ENCODE results near the gene DOCK2.
"Not testable (repeated sequence)": the region's sequence is repeated elsewhere in the genome, so short reads cannot be mapped to it uniquely, and the experiment has no call there.

The DOCK2 gene

DNA sequence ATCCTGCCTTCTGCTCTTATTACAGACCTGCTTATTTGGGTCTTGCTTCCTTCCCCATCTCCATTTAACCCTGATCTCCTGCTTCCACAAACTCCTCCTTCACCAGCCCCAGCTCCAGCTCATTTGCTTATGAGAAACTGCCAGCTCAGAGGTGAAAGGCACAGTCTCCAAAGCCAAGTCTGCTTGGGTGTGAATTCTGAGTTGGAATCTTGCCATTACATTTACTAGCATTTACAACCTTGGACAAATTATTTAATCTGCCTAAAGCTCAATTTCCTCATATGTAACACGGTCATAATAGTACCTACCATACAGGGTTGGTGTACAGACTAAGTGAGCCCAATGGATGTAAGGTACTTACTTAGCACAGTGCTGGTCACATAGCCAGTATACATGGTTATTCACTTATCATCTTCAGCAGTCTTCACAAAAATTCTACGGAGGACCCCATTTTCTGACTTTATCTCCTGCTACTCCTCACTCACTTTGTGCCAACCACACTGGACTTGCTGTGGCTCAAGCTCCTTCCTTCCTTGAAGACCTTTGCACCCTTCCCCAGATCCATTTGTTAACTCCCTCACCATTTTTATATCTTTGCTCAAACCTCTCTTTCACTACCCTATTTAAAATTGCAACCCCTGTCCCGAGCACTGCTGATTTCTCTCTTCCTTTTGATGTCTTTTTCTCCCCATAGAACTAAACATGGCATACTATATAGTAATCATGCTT, 86.2 kb downstream of the DOCK2 start:
- DNase-seq = no peak

DNA sequence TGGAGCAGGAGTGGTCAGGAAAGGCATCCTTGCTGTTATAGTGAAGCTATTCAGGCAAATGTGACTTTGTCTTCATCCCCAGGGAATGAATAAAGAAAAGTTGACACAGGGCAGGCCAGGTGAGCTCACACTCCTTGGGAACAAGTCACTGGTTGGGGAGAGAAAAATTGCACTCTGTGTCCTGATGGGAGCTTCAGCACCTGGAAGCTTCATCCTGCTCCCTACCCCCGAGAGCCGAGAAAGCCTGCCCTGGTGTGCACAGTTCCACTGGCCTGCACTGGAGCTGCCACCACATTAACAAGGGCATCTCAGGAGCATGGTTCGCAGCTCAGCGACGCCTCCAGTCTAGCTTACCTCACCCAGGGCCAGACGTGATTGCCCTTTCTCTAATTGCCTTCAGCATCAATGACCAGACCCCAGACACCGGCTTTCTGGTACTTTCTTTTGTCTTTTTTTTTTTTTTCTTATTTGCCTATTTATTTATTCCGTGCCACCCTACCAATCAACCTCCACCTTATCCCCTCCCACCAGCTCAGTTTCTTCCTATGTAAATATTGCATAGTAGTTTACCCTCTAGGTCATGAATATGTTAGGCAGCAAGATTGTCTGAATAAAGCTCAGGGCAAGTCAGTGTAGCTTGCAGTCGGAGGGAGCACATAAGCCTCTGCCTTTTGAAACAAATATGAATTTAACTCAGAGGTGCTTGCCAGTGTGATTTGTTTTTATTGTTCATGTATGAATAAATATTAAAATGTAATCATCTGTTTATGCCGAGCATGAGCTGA, 87.4 kb downstream of the DOCK2 start:
- DNase-seq = no peak

DNA sequence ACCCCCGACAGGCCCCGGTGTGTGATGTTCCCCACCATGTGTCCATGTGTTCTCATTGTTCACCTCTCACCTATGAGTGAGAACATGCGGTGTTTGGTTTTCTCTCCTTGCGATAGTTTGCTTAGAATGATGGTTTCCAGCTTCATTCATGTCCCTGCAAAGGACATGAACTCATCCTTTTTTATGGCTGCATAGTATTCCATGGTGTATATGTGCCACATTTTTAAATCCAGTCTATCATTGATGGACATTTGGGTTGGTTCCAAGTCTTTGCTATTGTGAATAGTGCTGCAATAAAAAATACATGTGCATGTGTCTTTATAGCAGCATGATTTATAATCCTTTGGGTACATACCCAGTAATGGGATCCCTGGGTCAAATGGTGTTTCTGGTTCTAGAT, 88.6 kb downstream of the DOCK2 start:
- not testable (repeated sequence) for DNase-seq

DNA sequence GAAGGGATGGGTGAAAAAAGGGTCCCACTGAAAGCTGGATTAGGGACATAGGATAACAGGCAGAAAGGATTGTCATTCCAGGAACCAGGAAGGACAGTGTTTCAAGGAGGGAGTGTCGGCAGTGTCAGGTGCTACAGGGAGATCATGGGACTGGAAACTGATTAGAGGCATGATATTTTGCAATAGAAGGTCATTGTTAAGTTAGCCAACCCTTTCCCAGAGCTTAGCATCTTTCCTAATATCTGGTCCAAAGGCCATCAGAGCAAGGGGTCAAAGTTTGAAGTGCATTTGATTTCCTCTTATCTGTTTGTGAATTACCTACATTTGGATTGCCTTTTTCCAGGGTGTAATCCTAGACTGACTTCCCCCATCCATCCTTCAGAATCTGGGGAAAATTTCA, 91.3 kb downstream of the DOCK2 start:
- DNase-seq = no peak

DNA sequence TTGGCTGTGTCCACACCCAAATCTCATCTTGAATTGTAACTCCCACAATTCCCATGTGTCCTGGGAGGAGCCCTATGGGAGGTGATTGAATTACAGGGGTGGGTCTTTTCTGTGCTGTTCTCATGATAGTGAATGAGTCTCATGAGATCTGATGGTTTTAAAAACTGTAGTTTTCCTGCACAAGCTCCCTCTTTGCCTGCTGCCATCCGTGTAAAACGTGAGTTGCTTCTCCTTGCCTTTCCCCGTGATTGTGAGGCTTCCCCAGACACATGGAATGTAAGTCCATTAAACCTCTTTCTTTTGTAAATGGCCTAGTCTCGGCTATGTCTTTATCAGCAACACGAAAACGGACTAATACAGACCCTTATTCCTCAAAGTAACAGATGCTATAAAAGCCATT, 94.1 kb downstream of the DOCK2 start:
- no peak for DNase-seq

DNA sequence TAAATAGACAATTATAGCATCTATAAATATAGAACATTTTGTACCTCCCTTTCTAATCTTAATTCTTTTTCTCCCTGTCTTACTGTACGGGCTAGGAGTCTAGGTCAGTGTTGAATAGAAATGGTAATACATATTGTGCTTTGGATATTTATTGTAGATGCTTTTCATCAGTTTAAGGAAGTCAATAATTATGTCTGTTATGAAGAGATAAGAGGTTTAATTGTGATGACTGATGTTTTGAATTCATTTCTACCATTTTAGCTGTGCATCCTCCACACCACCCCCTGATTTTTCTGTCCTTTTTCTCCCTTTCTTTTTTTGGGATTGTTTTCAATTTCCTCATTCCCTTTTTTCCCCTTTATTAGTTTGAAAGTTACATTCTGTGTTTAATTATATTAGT, 95.8 kb downstream of the DOCK2 start:
- DNase-seq = no peak

DNA sequence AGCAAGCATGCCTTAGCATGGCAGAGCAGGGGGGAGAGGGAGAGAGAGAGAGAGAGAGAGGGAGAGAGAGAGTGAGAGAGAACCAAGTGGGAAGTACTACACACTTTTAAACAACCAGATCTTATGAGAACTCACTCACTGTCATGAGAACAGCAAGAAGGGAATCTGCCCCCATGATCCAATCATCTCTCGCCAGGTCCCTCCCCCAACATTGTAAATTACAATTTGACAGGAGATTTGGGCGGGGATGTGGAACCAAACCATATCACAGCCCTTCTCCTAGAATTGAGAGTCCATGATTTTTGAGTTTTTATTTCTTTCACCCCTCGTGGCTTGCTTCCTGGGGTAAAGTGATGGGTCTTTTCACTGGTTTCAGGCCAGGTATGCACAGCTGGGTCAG, 98.8 kb downstream of the DOCK2 start:
- DNase-seq = no peak

DNA sequence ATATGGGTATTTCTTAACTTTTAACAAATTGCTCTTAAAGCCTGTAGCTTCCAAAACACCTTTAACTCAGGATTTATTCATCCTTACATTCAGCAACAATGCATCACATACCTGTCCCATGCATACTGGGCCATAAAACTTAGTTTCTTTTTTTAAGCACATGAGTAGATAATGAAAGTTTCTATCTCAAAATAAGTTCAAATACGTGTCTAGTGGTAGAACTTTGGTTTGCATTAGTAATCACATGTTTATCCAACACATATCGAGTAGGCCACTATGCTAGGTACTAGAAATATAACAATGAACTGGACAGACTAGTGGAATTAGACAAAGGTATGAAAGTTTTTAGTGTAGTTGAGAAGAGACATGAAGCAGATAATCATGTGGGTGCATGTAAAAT, 99.6 kb downstream of the DOCK2 start:
- no peak for DNase-seq

DNA sequence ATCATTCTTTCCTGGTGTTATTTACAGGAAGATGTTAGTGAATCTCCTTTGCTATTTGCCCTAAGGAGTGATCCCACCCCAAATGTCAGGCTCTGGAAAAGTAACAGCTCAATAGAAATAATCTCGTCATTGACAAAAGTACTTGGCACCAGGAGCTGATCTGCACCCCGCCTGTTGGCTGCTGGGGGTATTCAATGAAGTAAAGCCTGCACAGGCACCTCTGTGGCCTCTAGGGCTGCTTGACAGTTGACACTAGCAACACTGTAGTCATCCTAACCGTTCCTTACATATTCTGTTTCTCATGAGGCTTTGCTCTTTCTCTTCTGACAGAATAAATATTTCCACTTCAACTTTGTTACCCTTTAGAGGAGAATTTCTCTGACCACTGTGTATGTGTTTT, 103.4 kb downstream of the DOCK2 start:
- no peak for DNase-seq

DNA sequence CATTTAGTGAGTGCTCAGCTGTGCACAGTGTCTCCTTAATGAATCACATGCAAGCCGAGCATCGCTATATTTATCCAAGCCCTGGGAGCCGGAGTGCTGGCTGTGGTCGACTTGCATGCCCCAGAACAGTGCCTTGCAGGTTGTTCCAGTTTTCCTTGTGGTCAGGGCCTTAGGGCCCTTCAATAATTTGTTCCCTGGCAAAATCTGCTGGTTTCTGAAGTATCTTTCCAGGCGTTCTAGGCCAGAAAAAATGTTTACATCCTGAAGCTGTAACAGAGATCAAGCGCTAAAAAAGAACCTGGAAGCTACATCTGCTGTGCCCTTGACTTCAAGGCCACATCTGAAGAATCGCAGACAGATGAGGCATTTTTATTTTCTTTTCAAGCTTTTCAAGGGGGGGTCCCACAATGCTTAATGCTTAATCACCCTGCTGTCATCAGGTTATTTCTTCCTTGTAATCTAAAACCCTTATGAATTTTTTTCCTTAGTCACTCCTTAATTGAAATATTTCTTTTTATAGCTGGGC, 105.8 kb downstream of the DOCK2 start:
- DNase-seq = no peak

DNA sequence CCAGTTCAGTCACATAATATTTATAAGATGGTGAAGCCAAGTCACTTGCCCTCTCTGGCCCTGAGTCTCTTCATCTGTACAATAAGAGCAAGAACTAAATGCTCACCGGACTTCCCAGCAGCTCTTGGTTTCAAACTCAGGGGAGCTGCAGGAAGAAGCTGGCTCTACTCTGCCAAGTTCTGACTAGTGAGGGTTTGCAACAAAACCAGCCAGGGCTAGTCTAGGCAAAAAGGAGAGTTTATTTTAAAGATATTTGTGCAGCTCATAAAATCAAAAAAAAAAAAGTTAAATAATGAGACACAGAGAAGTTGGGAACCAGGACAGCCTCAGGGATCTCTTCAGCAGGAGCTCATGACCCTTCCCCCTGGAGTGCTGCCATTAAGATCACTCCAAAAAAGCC, 107.3 kb downstream of the DOCK2 start:
- DNase-seq = no peak

DNA sequence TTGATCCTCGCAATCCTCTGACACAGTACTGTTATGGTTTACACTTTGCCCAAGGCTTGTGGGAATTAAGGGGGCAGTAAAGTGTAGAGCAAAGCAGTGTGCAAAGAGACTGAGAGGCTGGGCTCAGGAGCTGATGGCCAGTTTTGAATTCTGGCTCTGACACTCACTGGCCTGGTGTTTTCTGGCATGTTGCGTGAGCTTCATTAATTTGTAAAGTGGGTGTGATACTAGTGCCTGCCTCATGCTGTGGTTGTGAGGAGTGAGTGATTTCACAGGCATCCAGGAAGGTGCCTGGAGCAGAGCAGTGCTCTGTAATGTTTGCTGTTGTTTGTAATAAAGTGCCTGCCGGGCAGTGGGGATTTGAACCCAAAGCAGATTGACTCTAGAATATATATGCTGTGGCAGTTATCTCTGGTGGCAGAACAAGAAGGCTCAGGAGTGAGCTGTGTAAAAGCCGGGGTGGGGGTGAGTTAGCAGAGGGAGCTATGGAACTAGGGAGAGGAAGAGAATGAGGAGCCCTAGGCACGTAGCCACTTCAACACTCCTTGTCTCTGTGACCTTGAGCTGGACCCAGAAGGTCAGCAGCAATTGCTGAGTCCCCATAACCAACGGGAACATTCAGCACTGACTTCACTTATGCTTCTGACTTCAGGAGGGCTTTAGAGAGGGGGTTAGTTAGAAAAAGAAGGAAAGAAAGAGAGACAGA, 108.5 kb downstream of the DOCK2 start:
- DNase-seq = no peak

DNA sequence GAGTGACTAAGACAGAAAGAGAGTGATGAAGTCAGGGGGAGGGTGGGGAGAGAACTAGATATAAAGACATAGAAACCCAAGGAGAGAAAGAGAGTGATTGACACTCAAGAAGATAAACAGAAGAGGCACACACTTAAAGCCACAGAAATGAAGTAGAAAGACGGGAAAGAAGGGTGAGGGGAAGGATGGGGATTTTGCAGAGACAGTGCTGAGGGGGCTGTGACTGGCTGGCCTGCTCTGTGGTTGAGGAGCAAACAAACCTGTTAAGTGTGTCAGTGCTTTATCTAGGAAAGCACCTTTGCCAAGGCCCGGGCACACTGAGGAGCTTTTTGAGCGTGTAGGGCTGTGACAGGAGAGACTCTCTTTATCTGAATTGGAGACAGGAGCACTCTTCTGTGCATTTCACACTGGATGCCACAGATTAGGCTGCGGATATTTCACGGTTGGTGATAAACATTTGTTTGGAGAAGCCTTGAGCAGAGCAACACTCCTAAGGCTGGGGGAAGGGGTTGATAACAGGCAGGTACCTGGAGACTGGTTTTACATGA, 109.1 kb downstream of the DOCK2 start:
- DNase-seq = no peak

DNA sequence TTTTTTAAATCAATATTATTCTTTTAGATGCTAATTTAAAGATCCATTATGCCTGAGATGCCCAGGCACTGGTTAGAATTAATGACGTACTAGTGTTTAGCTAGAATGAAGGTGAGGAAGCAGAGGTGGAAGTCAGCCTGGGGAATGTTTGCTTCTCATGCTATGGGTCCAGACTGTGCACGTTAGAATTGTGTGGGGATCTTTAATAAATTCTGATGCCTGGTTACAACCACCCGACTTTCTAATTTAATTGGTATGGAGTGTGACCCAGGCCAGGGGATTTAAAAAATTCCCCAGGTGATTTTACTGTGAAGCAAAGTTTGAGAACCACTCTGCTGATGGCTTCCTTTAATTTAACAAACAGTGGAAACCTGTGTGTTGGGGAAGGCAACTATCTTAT, 111.1 kb downstream of the DOCK2 start:
- no peak for DNase-seq

DNA sequence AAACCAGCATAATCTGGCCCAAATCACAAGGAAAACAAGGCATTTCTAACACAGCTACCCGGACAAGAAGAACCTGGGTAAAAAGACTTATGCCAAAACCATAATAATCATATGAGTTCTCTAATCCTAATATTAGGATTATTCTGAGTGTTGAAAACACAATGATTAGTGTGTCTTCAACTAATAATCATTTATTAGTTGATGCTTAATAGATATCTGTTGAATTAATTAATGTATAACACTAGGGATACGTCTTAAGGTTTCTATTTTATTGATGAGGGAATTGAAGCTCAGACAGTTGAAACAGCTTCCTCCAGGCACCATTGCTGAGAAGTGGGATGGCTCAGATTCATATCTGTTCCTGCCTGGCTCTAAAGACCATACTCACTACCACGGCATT, 112.2 kb downstream of the DOCK2 start:
- no peak for DNase-seq

DNA sequence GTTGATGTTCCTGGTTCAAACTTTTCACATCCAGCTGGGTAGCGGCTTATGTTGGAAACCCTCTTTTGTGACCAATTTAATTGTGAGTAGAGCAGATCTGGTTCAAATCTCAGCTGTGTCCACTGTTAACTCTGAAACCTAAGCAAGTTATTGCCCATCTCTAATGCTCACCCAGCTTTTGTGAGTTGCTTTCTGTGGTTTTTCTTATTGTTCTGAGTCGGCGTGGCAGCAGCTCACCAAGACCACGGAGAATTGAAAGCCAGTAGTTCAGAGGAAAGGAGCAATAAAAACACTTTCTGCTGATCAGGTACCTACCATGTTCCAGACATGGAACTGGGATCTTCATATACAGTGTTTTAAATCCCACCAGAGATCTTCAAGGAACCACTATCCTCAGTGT, 114.4 kb downstream of the DOCK2 start:
- no peak for DNase-seq

DNA sequence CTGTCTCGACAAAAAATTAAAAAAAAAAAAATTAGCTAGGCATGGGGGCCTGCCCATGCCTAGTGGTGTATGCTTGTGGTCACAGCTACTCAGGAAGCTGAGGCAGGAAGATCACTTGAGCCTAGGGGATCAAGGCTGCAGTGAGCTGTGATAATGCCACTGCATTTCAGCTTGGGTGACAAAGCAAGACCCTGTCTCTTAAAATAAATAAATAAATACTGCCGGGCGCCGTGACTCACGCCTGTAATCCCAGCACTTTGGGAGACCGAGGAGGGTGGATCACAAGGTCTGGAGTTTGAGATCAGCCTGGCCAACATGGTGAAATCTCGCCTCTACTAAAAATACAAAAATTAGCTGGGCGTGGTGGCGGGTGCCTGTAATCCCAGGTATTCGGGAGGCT, 115.5 kb downstream of the DOCK2 start:
- DNase-seq = not testable (repeated sequence)

DNA sequence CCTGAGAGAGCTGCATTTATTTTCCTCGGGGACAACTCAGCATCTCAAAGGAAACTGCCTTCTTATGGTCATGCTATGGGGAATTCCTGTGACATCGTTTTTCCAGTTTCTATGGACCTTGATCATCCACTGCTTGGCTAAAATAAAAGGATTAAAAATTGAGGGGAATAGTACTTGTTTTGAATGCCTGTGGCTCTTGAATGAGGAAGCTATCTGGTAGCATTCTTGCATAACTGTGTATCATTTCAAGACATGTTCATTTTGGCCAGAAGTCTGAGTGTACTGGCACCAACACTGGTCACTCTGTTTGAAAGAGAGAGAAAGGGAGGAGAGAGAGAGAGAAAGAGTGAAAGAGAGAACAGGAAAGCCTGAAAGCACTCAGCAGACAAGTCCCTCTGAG, 116.7 kb downstream of the DOCK2 start:
- no peak for DNase-seq

DNA sequence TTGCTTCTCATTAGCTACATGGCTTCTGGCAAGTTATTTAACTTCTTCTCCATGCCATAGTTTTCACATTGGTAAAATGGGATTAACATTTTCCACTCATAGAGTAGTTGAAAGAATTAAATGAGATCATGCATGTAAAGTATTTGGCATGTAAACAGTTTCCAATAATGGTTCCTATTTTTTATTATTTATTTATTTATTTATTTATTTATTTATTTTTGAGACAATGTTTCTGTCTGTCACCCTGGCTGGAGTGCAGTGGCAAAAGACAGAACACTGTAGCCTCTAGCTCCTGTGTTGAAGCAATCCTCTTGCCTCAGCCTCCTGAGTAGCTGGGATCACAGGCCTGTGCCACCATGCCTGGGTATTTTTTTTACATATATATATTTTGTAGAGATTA, 117.7 kb downstream of the DOCK2 start:
- no peak for DNase-seq

DNA sequence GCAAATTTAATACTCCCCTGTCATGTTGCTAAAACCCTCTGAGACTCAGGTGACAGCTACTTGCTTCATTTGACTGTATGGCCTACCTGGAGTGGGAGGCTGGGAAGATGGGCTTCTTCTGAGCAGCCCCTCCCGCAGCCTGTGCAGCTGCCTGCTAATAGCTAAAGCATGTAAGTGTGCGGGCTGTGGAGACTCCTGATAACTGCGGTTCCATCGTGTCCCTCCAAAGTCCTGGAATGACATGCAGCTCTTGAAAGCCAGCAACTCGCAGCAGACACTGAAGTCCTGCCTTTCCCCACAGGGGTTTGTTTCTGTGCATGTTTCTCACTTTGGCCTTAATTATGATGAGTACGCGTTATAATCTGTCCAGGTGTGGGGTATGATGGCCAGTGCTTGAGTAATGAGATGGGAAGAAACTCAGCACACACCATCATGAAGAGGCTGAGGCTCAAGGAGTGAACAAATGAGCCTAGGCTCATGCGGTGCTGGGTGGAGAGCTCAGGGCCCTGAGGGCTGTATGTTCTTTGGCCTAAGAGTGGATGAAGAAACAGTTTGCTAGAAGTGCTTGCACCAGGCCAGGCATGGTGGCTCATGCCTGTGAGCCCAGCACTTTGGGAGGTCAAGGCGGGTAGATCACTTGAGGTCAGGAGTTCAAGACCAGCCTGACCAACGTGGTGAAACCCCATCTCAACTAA, 119.1 kb downstream of the DOCK2 start:
- DNase-seq = no peak

DNA sequence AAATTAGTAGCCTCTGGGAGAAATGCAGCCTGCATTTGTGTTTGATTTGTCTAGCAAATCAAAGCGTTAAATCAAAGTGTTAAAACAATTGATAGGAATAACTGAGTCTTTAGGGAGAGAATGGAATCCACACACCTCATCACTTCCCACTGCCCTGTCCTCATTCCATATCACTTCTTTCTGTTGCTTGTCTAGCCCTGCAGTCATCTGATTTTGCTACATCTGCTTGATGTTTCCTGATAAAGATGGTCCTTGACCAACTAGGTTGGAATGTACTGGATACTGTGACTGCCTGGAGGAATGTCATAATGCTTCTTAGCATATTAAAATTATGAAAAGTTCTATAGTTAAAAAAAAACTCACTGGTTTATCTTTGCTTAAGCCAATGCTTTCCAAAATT, 119.9 kb downstream of the DOCK2 start:
- no peak for DNase-seq

DNA sequence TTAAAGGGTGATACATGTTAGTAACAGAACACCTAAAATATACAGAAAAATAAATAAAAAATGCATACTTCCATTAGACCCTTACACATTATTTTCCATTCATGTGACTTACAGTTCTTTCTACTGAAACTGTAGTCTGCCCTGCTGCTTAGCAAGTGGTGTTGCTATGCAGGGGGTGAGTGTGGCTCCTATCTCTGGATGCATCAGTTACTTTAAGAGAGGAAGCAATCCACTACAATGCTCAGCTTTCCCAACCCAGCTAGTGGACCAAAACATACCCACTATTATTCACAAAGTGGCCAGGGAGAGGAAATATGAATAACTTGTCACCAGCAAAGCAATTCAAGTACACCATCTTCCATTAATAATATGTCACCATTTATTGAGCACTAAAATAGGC, 121.8 kb downstream of the DOCK2 start:
- no peak for DNase-seq

DNA sequence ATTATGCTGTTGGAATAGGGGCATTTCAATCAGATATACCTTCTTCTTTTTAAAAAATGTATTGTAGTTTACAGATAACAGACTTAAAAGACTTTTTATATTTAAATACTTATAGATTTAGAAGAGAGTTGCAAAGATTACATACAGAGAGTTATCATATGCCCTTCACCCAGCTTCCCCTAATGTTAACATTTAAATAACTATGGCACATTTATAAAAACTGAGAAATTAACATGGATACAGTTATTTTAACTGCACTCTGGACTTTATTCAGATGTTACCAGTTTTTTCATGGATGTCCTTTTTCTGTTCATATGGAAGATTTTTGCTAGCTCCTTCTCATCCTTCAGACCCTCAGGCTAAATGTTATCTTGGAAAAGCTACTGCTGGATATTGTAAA, 123.2 kb downstream of the DOCK2 start:
- no peak for DNase-seq

Measured in NCI-H446 (cell line).